HEK293T (cell line): ENCODE results near the gene EMP2.

Experiments
- BHLHE40 ChIP-seq: fragments of 450-650 bp; IDR thresholded peaks from 2 replicates; pipeline ENCODE4 v1.6.1; 2016; ENCODE audit warnings: mild to moderate bottlenecking, moderate library complexity, borderline replicate concordance
- CTBP1 ChIP-seq: fragments of 450-650 bp; IDR thresholded peaks from 2 replicates; pipeline ENCODE4 v1.6.1; 2016; ENCODE audit warnings: borderline replicate concordance
- ELF4 ChIP-seq: fragments of 450-650 bp; IDR thresholded peaks from 2 replicates; pipeline ENCODE4 v1.6.1; 2017; ENCODE audit warnings: antibody characterized with exemption
- HDGF ChIP-seq: fragments of 450-650 bp; IDR thresholded peaks from 2 replicates; pipeline ENCODE4 v1.6.1; 2017; ENCODE audit warnings: antibody characterized with exemption, borderline replicate concordance
- SP1 ChIP-seq: fragments of 450-650 bp; IDR thresholded peaks from 2 replicates; pipeline ENCODE4 v1.6.1; 2017
- SUZ12 ChIP-seq: fragments of 450-650 bp; IDR thresholded peaks from 2 replicates; pipeline ENCODE4 v1.6.1; 2016; ENCODE audit warnings: mild to moderate bottlenecking
- ZNF384 ChIP-seq: fragments of 450-650 bp; IDR thresholded peaks from 2 replicates; pipeline ENCODE4 v1.6.1; 2016
- TF ChIP-seq, protein P1 (sequence below): fragments of 450-650 bp; IDR thresholded peaks from 2 replicates; pipeline ENCODE4 v1.6.1; 2016

DNA sequence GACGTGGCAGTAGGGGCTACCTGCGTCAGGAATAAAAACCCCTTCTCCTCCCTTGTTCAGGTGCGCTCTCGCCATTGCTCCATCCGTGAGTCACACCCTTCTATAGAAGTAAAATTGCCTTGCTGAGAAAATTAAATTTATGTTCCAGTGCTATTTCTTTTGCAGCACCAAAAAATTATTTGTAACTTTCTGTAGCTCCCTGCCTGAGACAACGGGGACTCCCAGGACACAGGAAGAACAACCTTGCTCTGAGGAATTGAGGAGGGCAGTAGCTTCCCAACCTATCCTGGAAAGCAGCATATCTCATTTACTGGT, 85.4 kb downstream of the EMP2 start:
- TF ChIP-seq ELF4 (no peak), CTBP1 (no peak), SUZ12 (no peak), BHLHE40 (no peak), HDGF (no peak), SP1 (no peak), ZNF384 (no peak)
- TF ChIP-seq, protein P1, sequence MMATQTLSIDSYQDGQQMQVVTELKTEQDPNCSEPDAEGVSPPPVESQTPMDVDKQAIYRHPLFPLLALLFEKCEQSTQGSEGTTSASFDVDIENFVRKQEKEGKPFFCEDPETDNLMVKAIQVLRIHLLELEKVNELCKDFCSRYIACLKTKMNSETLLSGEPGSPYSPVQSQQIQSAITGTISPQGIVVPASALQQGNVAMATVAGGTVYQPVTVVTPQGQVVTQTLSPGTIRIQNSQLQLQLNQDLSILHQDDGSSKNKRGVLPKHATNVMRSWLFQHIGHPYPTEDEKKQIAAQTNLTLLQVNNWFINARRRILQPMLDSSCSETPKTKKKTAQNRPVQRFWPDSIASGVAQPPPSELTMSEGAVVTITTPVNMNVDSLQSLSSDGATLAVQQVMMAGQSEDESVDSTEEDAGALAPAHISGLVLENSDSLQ = no peak
